HL-60 (cell line): Measurements from ENCODE around the gene NDUFV3.

Source experiments
- DNase-seq, 2 experiments: peaks; one replicate each; pipeline ENCODE4 v3.0.0-alpha.2; 2010 to 2020; ENCODE audit warnings: low read depth in 1 of 2, low spot score in 1 of 2
- H3K27ac ChIP-seq: fragments of 250-450 bp; sonication (Bioruptor Pico); replicated peaks from 2 replicates; pipeline ENCODE4 v1.5.1; 2020; ENCODE audit warnings: mild to moderate bottlenecking, moderate library complexity
- H3K27me3 ChIP-seq: fragments of 250-450 bp; sonication (Bioruptor Pico); 2 replicates; pipeline ENCODE4 v1.5.1; 2021; ENCODE audit warnings: mild to moderate bottlenecking, moderate library complexity; ENCODE audit not compliant: insufficient read depth, poor library complexity, severe bottlenecking
- H3K4me3 ChIP-seq: replicated peaks from 2 replicates; pipeline ENCODE4 v1.5.1; 2011; ENCODE audit warnings: mild to moderate bottlenecking, control low read depth, low read length; ENCODE audit not compliant: insufficient read depth
- CTCF ChIP-seq: IDR thresholded peaks from one replicate; pipeline ENCODE4 v1.5.1; 2011; ENCODE audit warnings: low read length, control low read depth, inconsistent platforms; ENCODE audit not compliant: insufficient read depth
- GABPA ChIP-seq: IDR thresholded peaks from 2 replicates; pipeline ENCODE4 v1.6.1; 2012; ENCODE audit warnings: low read depth
- POLR2AphosphoS5 ChIP-seq: IDR thresholded peaks from 2 replicates; pipeline ENCODE4 v1.6.1; 2012; ENCODE audit warnings: low read depth
- REST ChIP-seq: IDR thresholded peaks from 2 replicates; pipeline ENCODE4 v1.6.1; 2012; ENCODE audit warnings: low read depth; ENCODE audit not compliant: insufficient replicate concordance
- SPI1 ChIP-seq: IDR thresholded peaks from 2 replicates; pipeline ENCODE4 v1.6.1; 2012; ENCODE audit warnings: low read depth, mild to moderate bottlenecking, borderline replicate concordance

The NDUFV3 gene

DNA sequence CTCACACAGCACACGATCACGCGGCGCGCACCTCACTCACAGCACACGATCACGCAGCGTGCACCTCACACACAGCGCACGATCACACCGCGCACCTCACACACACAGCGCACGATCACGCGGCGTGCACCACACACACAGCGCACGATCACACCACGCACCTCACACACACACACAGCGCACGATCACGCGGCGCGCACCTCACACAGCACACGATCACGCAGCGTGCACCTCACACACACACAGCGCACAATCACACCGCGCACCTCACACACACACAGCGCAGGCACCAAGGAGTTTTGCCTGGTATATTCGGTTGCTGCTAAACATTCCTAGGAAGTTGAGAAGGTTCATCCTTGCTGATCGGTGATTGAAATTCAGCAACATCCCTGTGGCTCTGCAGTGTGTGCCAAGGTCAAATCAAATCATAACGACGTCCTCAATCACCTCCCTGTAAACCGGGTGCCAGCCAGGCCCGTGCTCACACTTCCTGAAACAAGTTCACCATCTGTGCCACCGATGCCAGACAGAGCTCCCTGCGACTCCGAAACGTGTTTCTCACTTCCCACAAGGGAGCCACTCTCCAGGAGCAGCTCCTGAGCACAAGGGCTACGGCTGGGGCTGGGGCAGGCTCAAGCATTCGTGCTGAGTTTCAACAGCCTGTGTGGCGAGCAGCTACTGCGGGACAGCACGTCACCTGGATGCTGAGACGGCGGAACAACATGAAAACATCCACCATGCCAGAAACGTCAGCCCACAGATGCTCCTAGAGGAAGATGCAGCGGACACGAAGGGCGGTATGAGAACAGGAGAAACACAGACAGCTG, 44.0 kb upstream of the NDUFV3 start:
- DNase-seq, result no peak
- H3K27ac ChIP-seq, result no peak overlapping the region
- H3K27me3 ChIP-seq, result no peaks in the 10 kb centered on the region
- no peak for TF ChIP-seq CTCF
- no peak for TF ChIP-seq GABPA
- no peak for TF ChIP-seq POLR2AphosphoS5
- TF ChIP-seq REST, result no peak
- TF ChIP-seq SPI1, result no peak
- no peak overlapping the region for H3K4me3 ChIP-seq

- no peak for TF ChIP-seq SPI1
- TF ChIP-seq GABPA, result no peak
- no peak for TF ChIP-seq CTCF
- TF ChIP-seq REST, result no peak
- TF ChIP-seq POLR2AphosphoS5, result no peak
- Histone ChIP-seq H3K27ac (no peak overlapping the region), H3K27me3 (no peaks in the 10 kb centered on the region), H3K4me3 (no peak overlapping the region)
- no peak for DNase-seq
Observed at GRCh38 chr21:42849759-42850412, 43.2 kb upstream of the NDUFV3 start.

DNA sequence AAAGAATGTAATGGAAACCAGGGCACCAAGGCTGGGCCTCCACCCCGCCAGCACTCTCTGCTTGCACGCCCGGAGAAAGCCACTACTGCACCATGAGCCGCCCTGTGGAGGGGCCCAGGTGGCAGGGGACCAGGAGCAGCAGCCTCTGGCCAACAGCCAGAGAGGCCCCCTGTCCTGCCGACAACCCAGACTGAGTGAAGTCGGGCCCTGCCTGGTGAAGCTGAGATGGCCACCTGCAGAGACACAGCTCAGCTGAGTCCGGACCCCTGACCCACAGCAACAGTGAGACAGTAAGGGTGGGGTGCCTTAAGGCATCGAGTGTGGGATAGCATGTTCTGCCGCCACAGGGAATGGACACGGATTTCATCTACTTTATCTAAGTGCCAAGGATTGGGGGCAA, 42.6 kb upstream of the NDUFV3 start:
- Histone ChIP-seq H3K4me3 (no peak overlapping the region), H3K27me3 (no peaks in the 10 kb centered on the region), H3K27ac (peak overlapping the region; percentile 19; the same call in 1 of the 2 replicates)
- DNase-seq, result no peak
- no peak for TF ChIP-seq SPI1
- no peak for TF ChIP-seq GABPA

- peak; percentile 32 to 71 for DNase-seq
- Histone ChIP-seq H3K4me3 (no peak overlapping the region), H3K27me3 (no peaks in the 10 kb centered on the region), H3K27ac (peak overlapping the region; percentile 19; the same call in 1 of the 2 replicates)
- TF ChIP-seq REST (no peak), POLR2AphosphoS5 (peak; percentile 33; the same call in 1 of the 2 replicates), CTCF (peak; percentile 86), SPI1 (no peak), GABPA (no peak)
Observed at GRCh38 chr21:42850866-42851391, 42.2 kb upstream of the NDUFV3 start.
